Bladder microvascular endothelial cell (primary cell): ENCODE data around the gene DVL3. TPM values are rescaled to one million over a fixed set of nuclear protein-coding genes. Genes with fewer than 3 reads are reported as not detected.

Experiments
- total RNA-seq: library from RNA; depleted of rRNA; stranded (reverse); fragments of >200 nt; gene quantifications from 2 replicates; pipeline ENCODE4 v1.2.3, GENCODE V29; 2014

The DVL3 gene
- 15.9 and 28.8 TPM in 2 replicates for total RNA-seq

DNA sequence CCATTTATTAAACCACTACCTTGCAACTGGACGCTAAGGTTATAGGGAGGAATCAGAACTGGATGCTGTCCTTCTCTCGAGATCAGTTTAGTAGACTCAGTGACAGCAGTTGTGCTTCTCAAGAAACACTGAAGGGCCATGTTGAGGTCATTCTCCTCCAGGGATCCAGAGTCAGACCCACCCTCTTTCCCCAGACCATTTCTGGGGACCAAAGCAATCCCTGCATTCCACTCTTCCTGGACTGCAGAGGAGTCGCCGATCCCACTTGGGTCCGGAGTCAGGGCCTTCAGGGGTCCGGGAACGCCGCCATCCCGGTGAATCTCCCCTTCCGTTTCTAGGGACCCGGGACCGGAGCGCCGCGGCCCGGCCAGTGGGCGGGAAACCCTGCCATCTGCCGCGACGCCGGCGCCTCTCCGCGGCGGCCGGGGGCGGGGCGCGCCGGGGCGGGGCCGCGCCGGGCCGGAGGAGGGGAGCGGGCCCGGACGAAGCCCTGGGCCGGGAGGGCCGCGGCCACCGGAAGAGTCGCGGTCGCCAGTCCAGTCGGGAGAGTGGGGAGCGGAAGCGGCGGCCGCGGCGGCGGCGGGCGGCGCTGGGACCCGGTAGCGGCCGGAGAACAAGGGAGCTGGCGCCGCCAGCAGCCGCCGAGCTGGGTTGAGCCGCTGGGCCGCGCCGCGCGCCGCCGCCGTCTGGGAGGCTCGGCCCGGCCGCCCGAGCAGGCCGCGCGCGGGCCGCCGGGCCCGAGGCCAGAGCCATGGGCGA lies at the start of gene DVL3:
Gene DVL3 (plus strand): TSS at position 493 of the 759 bp plus-strand sequence. CDS start 259 bp downstream, at position 752.

GRCh38 chr3:184135149-184135910 lies 19.8 kb upstream of the DVL3 start, which contains the start of gene EIF2B5:
TSS of gene EIF2B5 (plus strand) at chr3:184135358. CDS start at chr3:184135386, 28 bp downstream.

GRCh38 chr3:184174646-184175492 lies 19.7 kb downstream of the DVL3 start, which contains the start of gene AP2M1:
TSS of gene AP2M1 (plus strand) at chr3:184174855. CDS start at chr3:184176994, 2,139 bp downstream.

DNA sequence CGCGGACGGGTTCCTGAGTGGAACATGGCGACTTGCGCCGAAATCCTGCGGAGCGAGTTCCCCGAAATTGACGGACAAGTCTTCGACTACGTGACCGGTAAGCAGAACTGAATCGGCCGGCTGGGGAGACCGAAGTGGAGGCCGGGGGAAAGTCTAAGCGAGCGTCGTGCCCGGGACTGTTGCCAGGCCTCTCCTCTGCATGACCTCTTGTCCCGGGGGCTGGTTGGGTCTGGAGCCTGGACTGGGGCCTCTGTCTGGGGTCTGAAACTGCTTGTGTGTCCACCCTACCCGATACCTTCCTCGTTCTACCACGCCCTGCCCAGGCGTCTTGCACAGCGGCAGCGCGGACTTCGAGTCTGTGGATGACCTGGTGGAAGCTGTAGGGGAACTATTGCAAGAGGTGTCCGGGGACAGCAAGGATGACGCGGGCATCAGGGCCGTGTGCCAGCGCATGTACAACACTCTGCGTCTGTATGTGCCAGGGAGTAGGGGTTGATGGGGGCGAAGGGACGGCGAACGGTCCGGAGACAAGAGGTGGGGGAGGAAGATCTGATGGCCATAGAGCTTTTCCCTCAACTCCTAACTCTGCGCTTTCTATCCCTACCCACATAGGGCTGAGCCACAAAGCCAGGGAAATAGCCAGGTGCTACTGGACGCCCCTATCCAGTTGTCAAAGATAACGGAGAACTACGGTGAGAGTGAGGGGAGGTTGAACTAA lies 31.2 kb downstream of the DVL3 start, which contains the start of gene ABCF3:
Gene ABCF3 (plus strand): TSS at position 16 of the 718 bp plus-strand sequence. CDS start 9 bp downstream, at position 25.

Other genes starting within 250 kb of the DVL3 start
- gene ABCC5, start 137.5 kb upstream of the DVL3 start, total RNA-seq, result 7.9 and 17.1 TPM in 2 replicates
- not detected in 2 replicates for gene HTR3D, start 123.6 kb upstream of the DVL3 start, total RNA-seq
- not detected in 2 replicates for gene HTR3C, start 102.3 kb upstream of the DVL3 start, total RNA-seq
- not detected in 2 replicates for gene HTR3E, start 58.3 kb upstream of the DVL3 start, total RNA-seq
- gene EIF2B5, start 20.0 kb upstream of the DVL3 start, total RNA-seq, result 31.7 and 50.0 TPM in 2 replicates
- gene AP2M1, start 19.5 kb downstream of the DVL3 start, total RNA-seq, result 396 and 554 TPM in 2 replicates
- 38.5 and 54.1 TPM in 2 replicates for gene ABCF3, start 30.8 kb downstream of the DVL3 start, total RNA-seq
- gene VWA5B2, start 74.2 kb downstream of the DVL3 start, total RNA-seq, result 0.13 TPM in 1 of 2 replicates, not detected in the other
- 14.6 and 43.5 TPM in 2 replicates for gene ALG3, start 93.6 kb downstream of the DVL3 start, total RNA-seq
- 3.2 and 3.4 TPM in 2 replicates for gene EEF1AKMT4, start 94.3 kb downstream of the DVL3 start, total RNA-seq
- 0.13 TPM in 1 of 2 replicates, not detected in the other for gene CAMK2N2, start 106.2 kb downstream of the DVL3 start, total RNA-seq
- not detected in 2 replicates for gene ECE2, start 120.6 kb downstream of the DVL3 start, total RNA-seq
- gene PSMD2, start 143.9 kb downstream of the DVL3 start, total RNA-seq, result 371 and 561 TPM in 2 replicates
- 301 and 661 TPM in 2 replicates for gene EIF4G1, start 159.2 kb downstream of the DVL3 start, total RNA-seq
- gene FAM131A, start 182.2 kb downstream of the DVL3 start, total RNA-seq, result 16.4 and 43.0 TPM in 2 replicates
- gene CLCN2, start 206.2 kb downstream of the DVL3 start, total RNA-seq, result 1.3 and 2.6 TPM in 2 replicates
- gene POLR2H, start 206.3 kb downstream of the DVL3 start, total RNA-seq, result 74.5 and 97.8 TPM in 2 replicates
- not detected in 2 replicates for gene THPO, start 222.8 kb downstream of the DVL3 start, total RNA-seq
- gene CHRD, start 224.7 kb downstream of the DVL3 start, total RNA-seq, result 0.16 and 0.69 TPM in 2 replicates